COLO668 (cell line): Measurements from ENCODE around the gene ENOPH1.

Source experiments
- DNase-seq: peaks from one replicate; lab custom pipeline; 2025; ENCODE audit not compliant: unreplicated experiment; lab: John Stamatoyannopoulos, UW

ENOPH1 gene

GRCh38 chr4:82508806-82509428 lies 78.5 kb downstream of the ENOPH1 start:
- no peak for DNase-seq

- no peak for DNase-seq
Measured at GRCh38 chr4:82510216-82510615, 79.8 kb downstream of the ENOPH1 start.
